ENCODE measurements around the gene ASCC1.
"Not testable (repeated sequence)": the region's sequence is repeated elsewhere in the genome, so short reads cannot be mapped to it uniquely, and the experiment has no call there.

Gene ASCC1

DNA sequence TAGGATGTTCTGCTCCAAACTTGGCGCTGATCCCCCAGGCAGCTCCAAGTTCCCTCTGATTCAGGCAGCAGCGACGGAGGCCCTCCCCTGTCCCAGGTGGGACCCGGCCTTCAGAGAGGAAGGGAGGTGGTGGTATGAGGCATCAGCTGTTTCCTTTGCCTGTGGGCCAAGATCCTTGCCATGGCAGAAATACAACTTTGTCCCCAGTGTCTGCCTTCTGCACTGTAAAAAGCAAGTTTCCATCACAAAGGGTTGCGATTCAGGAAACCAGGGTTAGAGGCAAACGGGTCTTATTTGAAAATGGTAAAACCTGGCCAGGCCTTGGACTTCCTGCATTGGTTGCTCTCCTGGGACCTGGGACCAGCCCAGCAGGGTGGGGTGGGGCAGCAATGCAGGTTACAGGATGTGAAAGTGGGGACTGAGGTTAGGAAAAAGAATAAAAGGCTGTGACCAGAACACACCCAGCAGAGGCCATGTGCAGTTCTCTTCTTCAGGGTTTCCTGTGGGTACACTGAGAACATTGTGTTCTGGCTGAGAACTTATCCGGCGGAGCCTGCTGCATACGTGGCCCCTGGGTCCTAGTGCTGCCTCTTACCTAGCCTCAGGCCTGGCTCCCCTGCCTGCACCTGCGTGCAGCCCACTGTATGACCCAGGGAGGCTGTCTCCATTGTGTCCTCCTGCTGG, 32.5 kb upstream of the ASCC1 start:
- DNase-seq (ENCODE audit: low spot score): no peak

DNA sequence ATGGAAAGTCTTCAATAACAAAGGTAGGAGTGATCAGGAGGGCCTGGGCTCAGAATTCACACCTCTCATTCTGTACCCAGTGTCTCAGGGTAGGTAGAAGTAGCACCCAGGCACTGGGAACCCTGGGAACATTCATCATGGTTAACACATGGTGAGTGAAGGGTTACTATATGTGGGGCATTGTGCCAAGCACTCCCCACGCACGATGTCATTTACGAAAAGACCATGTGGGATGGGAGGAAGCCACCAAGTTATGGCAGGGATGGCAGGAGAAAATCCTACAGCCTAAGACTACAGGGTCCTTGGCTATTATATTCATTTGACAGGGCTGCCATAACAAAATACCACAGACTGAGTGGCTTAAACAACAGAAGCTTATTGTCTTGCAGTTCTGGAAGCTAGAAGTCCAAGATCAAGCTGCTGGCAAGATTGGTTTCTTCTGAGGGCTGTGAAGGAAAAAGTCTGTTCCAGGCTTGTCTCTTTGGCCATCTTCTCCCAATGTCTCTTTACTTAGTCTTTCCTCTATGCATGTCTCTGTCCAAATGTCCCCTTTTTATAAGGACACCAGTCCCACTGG, 30.0 kb upstream of the ASCC1 start:
- DNase-seq (ENCODE audit: low spot score): no peak

DNA sequence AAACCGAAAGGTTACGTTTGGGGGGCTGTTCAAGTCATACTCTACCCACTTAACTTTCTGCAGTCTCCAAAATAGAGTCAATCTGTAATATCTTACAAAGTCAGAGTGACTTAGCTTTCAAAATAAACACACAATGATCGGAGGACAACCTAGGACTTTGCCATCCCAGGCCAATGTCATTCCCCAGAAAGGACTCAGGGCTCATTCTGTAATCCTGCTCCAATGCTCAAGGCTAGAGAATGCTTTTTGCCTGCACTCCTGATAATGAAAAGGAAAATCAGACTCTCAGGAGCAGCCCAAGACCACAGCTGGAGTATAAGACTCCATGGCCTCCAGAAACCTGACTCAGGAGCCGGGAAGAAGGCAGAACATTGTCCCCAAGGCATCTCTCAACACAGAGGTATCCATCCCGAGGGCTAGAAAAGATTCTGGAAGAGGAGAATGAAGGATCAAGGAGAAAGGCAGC, 28.5 kb upstream of the ASCC1 start:
- DNase-seq (ENCODE audit: low spot score): no peak

DNA sequence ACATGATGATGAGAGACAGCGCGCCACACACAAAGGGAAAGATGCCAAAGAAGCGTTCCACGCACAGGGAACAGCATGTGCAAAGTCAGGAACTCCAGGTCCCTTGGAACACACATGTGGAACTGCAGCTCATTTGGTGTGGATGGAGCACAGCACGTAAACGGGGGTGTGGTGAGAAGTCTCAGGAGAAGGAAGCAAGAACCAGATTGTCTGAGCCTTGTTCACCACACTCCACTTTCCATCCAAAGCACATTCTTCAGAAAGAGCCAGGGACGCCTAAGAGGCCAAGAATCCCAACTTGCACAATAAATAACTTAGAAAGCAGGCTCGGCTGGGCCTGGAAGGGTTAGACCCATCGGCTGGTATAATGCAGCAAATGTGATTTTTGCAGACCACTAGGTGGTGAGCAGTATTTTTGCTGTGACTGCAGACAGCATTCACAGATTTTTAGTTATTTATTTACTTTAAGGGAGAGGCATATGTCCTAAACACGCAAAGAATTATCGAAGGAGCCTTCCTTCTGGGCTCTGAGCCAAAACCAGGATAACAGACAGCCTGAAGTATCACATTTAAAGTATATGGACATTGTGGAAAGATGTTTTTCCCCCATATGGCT, 27.9 kb upstream of the ASCC1 start:
- peak; percentile 79 for DNase-seq (ENCODE audit: low spot score)

DNA sequence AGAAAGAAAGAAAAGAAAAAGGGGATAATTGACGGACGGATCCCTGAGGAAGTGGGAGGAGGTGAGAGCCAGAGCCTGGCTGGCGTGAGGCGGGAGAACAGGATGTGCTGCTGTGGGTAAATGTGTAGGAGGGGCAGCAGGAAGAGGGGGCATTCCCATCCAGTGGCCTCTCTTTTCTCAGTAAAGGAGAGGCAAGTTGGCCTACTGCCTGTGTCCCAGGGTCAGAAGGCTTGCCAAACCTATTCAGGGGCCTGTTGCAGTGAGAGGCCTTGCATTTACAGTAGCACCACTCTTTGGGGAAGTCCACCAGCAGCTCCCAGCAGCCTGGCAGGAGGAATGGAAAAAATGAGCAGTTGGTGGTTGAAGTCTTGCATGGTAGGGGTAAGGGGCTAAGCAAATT, 26.6 kb upstream of the ASCC1 start:
- DNase-seq (ENCODE audit: low spot score): no peak

DNA sequence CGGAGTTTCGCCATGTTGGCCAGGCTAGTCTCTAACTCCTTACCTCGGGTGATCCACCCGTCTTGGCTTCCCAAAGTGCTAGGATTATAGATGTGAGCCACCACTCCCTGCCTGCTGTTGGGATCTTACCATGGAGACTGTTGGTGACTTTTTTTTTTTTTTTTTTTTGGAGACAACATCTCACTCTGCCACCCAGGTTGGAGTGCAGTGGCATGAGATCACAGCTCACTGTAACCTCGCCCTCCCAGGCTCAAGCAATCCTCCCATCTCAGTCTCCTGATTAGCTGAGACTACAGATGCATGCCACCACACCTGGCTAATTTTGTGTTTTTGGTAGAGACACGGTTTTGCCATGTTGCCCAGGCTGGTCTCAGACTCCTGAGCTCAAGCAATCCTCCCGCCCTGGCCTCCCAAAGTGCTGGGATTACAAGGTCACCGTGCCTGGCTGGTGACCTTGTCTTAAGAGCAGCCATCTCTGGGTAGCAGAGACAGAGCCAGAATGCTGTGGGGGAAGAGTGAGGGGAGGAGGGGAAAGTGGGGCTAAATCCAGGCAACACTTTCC, 25.7 kb upstream of the ASCC1 start:
- no peak for DNase-seq (ENCODE audit: low spot score)

DNA sequence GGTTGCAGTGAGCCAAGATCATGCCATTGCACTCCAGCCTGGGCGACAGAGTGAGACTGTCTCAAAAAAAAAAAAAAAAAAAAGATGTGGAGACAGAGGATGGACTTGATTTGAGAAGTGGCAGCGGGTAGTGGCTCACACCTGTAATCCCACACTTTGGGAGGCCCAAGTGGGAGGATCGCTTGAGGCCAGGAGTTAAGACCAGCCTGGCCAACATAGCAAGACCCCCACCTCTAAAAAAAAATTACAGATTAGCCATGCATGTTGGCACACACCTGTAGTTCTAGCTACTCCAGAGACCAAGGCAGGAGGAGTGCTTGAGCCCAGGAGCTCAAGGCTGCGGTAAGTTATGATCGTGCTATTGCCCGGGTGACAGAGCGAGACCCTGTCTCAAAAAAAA, 24.3 kb upstream of the ASCC1 start:
- no peak for DNase-seq (ENCODE audit: low spot score)

DNA sequence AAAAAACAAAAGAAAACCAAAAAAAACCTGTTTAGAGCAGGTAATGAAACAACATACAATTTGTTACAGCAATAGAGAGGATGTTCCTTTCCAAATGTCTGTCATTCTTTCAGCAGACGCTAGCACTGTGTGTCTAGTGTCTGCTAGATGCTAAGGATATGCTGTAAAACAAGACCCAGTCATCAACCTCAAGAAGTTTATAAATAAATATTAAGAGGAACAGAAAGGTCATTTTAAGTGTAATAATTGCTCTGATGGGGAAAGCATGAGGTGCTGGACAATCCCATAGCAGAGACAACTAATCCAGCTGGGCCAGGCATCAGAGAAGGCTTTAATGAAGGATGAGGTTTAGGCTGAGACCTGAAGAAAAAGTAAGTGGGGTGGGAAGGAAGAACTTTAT, 23.3 kb upstream of the ASCC1 start:
- no peak for DNase-seq (ENCODE audit: low spot score)

DNA sequence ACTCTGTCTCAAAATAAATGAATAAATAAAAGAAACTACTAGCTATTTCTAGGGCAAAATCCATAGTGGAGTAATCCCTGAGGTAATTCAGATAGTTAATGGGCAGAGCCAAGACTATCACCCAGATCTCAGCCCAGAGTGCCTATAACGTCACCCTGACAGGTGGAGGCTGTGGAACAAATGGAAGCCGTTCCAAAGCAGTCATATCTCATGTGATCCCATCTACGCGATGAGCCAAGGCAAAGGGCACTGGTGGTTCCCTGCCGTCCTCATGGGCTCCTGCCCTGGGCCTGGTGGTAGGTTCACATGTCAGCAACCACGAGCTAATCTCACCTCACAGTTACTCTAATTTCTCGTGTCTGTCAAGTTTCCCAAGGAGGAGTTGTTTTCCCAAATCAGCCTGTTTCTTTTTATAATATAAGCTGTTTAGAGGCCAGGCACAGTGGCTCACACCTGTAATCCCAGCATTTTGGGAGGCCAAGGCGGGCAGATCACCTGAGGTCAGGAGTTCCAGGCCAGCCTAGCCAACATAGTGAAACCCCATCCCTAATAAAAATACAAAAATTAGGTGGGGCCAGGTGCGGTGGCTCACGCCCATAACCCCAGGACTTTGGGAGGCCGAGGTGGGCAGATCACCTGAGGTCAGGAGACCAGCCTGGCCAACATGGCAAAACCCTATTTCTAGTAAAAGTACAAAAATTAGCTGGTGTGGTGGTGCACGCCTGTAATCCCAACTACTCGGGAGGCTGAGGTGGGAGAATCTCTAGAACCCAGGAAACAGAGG, 22.5 kb upstream of the ASCC1 start:
- no peak for DNase-seq (ENCODE audit: low spot score)

DNA sequence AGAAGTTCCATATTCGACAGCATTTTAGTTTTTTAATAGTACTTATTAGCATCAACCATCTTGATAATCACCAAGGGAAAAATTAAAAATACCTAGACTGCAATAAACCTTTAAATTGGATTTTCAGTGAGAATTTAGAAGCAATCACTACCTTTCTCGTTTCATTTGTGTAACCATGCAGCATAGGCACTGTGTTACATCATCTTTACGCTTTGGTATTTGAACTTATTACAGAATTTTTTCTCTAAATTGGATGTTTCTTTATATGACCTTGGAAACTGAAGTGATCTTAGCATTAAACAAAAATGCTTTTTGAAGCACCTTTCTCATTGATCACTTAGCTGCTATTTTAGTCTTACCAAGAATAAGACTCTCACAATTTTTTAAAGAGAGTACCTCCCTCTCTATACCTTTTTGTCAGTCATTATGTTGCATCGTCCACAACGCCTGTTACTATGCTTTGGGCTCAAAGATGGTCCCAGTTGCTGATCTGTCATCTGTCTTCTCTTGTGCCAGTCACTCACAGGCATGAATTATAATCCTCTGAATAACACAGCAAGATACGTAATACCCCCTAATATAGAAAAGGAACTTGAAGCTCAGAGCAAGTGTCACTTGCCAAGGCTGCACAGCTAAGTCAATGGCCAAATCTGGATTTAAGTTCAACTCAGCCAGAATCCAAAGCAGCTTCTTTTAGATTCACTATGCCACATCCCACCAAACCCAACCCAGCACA, 19.6 kb upstream of the ASCC1 start:
- no peak for DNase-seq (ENCODE audit: low spot score)

DNA sequence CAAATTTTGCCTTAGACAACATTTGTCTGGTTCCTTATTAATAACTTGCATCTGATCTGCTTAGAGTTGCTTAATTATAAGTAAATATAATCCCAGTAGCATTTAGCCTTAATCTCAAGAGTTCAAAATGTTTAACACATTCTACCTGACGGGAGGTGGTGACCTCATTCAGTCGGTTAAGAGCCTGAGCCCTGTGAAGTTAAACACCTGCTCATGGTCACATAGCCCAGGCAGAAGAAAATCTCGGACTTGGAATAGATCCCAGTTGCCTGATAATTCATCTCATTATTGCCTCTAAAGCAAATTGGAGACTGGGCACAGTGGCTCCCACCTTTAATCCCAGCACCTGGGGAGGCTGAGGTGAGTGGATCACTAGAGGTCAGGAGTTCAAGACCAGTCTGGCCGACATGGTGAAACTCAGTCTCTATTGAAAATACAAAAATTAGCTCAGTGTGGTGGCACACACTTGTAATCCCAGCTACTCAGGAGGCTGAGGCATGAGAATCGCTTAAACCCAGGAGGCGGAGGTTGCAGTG, 18.6 kb upstream of the ASCC1 start:
- DNase-seq (ENCODE audit: low spot score): no peak

DNA sequence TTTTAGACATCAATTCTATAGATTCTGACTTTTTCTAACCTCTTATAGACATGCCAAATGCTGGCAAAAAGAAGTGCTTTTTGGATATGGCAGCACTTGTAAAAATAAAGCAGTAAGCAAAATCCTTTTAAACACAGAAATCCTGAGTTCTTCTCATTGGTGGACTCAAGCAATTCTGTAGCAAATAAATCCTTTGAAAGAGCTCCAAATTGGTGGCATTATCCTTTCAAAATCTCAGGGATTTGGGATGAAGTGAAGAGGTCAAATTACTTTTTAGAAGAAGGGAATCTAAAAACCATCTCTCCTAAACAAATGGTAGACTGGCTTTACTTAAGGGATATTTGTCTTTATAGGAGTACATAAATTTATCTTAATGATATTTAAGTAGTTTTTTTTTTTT, 17.5 kb upstream of the ASCC1 start:
- no peak for DNase-seq (ENCODE audit: low spot score)

DNA sequence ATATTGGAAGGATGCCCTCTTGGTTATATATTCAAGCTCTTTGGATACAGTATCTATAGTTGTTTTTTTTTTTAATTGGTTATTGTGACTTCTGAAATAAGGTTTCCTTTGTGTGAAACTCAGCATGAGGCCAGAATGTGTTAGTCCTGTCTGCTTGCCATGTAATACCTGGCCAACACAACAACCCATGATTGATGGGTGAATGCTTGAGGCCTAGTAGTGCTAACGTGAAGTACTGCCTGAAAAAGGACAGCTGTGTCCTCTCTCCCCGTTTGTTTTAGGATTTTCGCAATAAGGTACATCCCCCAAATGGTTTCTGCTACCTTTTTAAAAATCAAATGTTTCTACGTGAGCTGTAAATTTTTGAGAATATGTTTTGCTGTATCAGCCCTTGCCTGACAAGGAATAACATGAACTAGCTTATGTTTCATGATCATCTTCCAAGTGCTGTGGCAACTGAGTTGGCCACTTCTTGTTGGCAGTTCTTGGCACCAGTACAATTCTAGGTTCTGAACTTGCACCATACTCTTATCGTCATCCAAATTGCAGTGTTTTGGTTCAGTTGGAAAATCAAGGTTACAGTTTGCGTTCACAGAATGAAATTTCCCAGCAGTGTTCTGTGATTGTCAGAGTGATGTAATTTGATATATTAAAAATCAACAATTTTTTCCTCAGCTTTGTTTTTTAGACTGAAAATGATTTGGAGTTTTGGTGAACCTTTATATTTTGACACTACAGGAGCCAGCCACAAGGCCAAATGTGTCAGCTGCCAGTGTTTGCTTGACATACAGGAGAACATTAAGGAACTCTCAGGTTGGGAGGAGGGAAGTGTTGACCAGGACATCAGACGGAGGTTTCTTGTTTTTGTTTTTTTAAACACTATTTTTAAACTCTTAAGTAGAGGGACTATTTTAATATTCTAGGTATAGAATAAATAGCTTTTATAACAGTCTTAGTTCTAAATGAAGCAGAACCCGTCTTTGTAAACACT, 13.5 kb upstream of the ASCC1 start:
- no peak for DNase-seq (ENCODE audit: low spot score)

DNA sequence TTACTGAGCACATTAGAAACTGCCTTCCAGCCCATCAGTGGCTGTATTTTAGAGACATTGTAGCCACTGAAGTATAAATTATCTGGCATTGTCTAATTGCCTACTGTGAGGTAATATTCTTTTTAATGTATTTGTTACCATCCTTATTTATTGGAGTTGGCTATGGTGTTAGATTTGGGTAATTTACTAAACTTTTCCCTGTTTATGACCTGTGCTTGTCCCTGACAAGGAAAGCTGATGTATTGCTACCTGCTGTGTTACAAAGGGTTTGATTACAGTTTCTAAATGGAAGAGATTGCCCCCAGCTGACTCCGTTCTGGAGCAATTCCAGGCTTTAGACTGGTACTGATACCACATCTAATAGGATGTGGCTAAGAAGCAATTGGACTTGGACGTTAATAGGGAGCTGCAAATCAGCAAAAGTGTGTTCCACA, 12.3 kb upstream of the ASCC1 start:
- DNase-seq (ENCODE audit: low spot score): no peak

DNA sequence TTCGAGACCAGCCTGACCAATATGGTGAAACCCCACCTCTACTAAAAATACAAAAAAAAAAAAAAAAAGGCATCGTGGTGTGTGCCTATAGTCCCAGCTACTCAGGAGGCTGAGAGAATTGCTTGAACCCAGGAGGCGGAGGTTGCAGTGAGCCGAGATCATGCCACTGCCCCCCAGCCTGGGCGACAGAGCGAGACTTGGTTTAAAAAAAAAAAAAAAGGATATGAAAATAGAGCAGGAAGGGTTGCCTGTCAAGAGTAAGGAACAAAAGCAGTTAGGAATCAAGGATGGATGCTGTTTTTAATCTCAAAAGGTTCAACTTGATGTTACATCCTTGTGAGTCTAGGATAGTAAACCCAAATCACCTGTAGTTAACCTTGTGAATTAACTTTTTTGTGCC, 11.8 kb upstream of the ASCC1 start:
- DNase-seq (ENCODE audit: low spot score): no peak

DNA sequence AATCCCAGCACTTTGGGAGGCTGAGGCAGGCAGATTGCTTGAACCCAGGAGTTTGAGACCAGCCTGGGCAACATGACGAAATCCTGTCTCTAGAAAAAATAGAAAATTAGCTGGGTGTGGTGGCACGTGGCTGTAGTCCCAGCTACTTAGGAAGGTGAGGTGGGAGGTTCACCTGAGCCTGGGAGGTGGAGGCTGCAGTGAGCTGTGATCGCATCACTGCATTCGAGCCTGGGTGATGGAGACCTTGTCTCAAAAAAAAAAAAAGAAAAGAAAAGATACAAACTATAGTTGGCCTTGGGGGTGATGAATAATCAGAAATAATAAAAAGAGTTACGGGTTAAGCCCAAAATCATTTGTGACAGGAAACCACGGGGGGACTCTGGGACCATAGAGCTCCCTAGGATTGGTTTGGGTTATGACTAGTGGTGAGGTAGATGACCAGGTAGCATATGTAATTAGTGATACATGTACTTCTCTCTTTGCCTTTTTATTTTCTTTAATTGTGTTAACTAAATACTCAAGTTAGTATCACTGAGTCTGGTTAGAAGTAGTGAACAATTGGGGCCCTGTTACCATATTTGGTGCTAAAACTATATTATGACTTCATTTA, 10.4 kb upstream of the ASCC1 start:
- no peak for DNase-seq (ENCODE audit: low spot score)

DNA sequence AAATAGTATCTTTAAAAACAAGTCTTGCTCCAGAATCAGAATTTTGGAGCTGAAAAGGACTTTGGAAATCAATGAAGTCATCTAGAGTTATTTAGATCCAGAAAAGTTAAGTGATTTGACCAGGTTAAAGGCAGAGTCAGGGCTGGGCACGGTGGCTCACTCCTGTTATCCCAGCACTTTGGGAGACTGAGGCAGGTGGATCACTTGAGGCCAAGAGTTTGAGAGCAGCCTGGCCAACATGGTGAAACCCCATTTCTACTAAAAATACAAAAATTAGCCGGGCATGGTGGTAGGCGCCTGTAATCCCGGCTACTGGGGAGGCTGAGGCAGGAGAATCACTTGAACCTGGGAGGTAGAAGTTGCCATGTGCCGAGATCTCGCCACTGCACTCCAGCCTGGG, 8.1 kb upstream of the ASCC1 start:
- DNase-seq (ENCODE audit: low spot score): not testable (repeated sequence)

DNA sequence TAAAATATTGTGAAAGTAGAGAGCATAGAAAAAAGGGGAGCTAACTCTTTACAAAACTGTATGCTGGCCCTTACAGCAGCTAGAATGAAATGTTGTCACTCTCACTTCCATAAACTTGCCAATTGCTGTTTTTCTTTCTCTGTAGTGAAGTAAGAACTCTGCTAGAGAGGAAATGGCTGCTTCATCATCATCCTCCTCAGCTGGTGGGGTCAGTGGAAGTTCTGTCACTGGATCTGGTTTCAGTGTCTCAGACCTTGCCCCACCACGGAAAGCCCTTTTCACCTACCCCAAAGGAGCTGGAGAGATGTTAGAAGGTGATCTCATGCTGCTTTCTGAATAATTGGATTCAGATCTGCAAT, 7.6 kb upstream of the ASCC1 start:
- no peak for DNase-seq (ENCODE audit: low spot score)

DNA sequence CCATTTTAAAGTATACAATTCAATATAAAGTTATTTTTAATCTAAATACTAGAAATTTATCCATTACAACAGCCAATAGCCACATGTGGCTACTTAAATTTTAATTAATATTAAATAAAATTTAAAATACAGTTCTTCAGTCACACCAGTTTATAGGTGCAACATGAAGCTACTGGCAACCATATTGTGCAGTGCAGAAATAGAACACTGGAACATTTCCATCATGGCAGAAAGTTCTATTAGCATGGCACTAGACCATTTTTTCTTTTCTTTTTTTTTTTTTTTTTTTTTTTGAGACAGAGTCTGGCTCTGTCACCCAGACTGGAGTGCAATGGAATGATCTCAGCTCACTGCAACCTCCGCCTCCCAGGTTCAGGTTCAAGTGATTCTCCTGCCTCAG, 5.2 kb upstream of the ASCC1 start:
- DNase-seq (ENCODE audit: low spot score): no peak

DNA sequence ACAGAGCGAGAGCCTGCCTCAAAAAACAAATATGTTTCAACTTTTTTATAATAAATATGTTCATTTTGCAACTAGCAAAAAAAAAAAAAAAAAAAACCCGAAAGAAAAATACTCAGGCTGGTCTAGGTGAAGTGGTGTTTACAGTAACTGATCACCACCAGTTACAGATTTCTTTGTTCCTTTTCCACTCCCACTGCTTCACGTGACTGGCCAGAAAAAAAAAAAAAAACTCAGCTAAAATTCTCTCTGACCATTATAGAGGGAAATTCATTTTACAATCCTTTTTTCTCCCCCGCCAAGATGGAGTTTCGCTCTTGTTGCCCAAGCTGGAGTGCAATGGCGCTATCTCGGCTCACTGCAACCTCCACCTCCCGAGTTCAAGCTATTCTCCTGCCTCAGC, 4.6 kb upstream of the ASCC1 start:
- no peak for DNase-seq (ENCODE audit: low spot score)

All from AG08396 (cell line).